ENCODE results near the gene FUT8. TPM values are rescaled to one million over a fixed set of nuclear protein-coding genes. Genes with fewer than 3 reads are reported as not detected.

Gene FUT8
- total and polyA plus RNA-seq, 8 donors: 5.8 to 42.6 (median 20.3) TPM

DNA sequence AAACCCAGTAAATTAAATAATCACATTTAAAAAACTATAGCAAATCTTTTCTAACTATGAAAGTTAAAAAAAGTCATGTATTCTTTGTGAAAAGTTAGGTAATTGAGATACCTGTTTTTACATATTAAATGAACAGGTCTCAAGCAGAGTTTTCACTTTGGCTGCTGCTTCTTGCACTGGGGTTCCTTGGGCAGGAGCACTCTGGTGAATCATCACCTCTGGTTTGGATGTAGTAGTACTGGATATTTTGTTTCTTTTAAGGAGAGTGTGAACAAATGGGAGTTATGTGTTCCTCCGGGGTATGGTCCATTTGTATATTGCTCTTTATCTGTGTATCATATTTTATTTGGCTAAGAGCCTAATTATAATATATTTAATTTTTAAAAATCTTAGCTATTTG, 82.7 kb downstream of the FUT8 start:
- Histone ChIP-seq H3K36me3 (no peaks in the 10 kb centered on the region), H3K27ac (no peak overlapping the region), H3K4me1 (peaks cover 0 to 16% (median 6%) of the 10 kb centered on the region in 3 donors), H3K4me3 (no peak overlapping the region), H3K9me3 (no peaks in the 10 kb centered on the region), H3K27me3 (no peaks in the 10 kb centered on the region)
- TF ChIP-seq, protein P1, sequence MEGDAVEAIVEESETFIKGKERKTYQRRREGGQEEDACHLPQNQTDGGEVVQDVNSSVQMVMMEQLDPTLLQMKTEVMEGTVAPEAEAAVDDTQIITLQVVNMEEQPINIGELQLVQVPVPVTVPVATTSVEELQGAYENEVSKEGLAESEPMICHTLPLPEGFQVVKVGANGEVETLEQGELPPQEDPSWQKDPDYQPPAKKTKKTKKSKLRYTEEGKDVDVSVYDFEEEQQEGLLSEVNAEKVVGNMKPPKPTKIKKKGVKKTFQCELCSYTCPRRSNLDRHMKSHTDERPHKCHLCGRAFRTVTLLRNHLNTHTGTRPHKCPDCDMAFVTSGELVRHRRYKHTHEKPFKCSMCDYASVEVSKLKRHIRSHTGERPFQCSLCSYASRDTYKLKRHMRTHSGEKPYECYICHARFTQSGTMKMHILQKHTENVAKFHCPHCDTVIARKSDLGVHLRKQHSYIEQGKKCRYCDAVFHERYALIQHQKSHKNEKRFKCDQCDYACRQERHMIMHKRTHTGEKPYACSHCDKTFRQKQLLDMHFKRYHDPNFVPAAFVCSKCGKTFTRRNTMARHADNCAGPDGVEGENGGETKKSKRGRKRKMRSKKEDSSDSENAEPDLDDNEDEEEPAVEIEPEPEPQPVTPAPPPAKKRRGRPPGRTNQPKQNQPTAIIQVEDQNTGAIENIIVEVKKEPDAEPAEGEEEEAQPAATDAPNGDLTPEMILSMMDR (IDR thresholded peaks at IDR 0.05): no peak
- 81 to 87% methylated on average over 1 of the region's 1 CpG for WGBS, 2 donors
- ATAC-seq (no peak), FAIRE-seq (no peak), DNase-seq (no peak)
- intact Hi-C loops (cut with DNase I): no loop called here

DNA sequence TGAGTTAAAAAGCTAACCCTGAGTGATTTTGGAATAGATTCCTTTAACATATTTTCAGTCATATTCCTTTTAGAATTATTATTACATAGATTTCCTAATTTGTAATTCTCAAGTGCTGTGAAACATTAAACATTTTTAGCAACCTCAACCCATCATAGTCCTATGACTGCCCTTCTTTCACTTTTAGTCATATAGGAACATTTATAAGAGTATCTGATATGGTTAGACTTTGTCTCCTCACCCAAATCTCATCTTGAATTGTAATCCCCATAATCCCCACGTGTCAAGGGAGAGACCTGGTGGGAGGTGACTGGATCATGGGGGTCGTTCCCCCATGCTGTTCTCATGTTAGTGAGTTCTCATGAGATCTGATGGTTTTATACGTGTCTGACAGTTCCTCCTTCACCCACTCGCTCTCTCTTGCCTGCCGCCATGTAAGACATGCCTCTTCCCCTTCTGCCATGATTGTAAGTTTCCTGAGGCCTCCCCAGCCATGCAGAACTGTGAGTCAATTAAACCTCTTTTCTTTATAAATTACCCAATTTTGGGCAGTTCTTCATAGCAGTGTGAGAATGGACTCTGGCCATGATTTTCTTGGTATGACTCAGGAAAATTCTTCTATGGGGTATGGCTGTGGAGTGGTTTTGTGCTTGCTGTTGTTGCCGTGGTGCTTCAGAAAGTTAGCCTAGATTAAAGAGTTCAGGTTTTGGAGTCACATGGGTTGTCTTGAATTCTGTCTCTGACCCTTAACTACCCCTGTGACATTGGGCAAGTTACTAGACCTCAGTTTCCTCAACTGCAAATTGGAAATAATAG, 83.9 kb downstream of the FUT8 start:
- 98 to 99% methylated on average over 6 of the region's 6 CpGs for WGBS, 2 donors
- ATAC-seq (no peak), FAIRE-seq (no peak), DNase-seq (no peak)
- intact Hi-C loops (cut with DNase I): no loop called here
- Histone ChIP-seq H3K4me3 (no peak overlapping the region), H3K4me1 (peaks cover 0 to 12% (median 0%) of the 10 kb centered on the region in 3 donors), H3K27ac (no peak overlapping the region), H3K27me3 (no peaks in the 10 kb centered on the region), H3K9me3 (no peaks in the 10 kb centered on the region), H3K36me3 (no peaks in the 10 kb centered on the region)
- TF ChIP-seq, protein P1 (IDR thresholded peaks at IDR 0.05): no peak

DNA sequence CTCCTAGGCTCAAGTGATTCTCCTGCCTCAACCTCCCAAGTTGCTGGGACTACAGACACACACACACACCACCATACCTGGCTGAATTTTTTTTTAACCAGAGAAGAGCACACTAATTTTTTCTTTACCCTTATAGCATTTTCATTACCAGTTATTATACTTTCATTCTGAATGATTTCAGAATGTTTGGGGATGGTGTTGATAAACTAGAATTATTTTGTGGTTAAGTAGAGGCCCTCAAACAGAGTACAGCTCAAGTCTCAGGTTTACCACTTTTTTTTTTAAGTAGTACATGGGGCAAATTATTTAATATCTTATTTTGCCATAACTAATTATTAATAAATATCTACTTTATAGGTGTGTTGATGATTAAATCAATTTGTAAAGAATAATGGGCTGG, 86.6 kb downstream of the FUT8 start:
- no peak overlapping the region for H3K27ac ChIP-seq
- intact Hi-C loops (cut with DNase I): no loop called here
- DNase-seq (no peak), FAIRE-seq (no peak), ATAC-seq (no peak)
- H3K4me1 ChIP-seq: peaks cover 0 to 4% (median 3%) of the 10 kb centered on the region in 3 donors
- no peaks in the 10 kb centered on the region for H3K36me3 ChIP-seq
- no peak overlapping the region for H3K4me3 ChIP-seq
- TF ChIP-seq, protein P1 (IDR thresholded peaks at IDR 0.05): no peak
- no peaks in the 10 kb centered on the region for H3K27me3 ChIP-seq
- H3K9me3 ChIP-seq: no peaks in the 10 kb centered on the region

DNA sequence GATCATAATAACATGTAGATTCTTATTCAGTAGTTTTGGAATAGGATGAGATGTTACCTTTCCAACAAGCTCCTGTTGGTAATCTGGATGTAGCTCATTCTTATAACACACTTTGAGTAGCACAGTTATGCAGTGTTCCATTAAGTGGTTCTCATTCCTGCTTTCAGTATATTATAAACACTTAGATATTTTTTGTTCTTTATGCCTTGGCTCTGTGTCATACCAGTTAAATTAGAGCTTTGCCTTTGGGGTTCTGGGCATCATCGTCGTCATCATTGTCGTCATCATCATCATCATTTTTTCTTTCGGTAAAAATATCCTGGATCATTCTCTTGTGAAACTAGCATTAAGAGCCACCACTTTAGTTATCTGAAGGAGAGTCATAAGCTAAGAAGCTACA, 87.5 kb downstream of the FUT8 start:
- WGBS, 2 donors: 98% methylated on average over 4 of the region's 4 CpGs
- Histone ChIP-seq H3K4me3 (no peak overlapping the region), H3K4me1 (peaks cover 0 to 6% (median 5%) of the 10 kb centered on the region in 3 donors), H3K27me3 (no peaks in the 10 kb centered on the region), H3K27ac (no peak overlapping the region), H3K36me3 (no peaks in the 10 kb centered on the region), H3K9me3 (no peaks in the 10 kb centered on the region)
- DNase-seq (no peak), ATAC-seq (no peak), FAIRE-seq (no peak)
- TF ChIP-seq, protein P1 (IDR thresholded peaks at IDR 0.05): no peak
- intact Hi-C loops (cut with DNase I): no loop called here

DNA sequence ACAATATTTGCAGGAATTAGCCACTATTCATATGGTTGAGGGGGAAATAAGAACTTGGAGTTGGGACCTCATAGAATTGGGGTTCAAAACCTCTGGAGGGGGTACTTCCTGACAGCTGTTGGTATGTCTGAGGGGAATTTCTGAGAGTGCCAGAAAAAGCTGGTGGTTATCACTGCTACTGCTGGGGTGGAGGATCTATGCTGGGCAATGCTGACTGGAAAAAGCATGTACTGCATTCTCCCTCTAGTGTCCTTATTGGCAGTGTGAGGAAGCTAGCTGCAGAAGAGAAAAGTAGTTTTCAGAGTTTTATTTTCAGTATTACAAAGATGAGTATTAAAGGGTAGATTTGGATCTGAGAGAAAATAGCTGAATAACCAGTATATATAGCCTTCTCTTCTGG, 88.8 kb downstream of the FUT8 start:
- Histone ChIP-seq H3K27me3 (no peaks in the 10 kb centered on the region), H3K36me3 (no peaks in the 10 kb centered on the region), H3K27ac (no peak overlapping the region), H3K4me1 (peaks cover 0 to 12% (median 9%) of the 10 kb centered on the region in 3 donors), H3K4me3 (no peak overlapping the region), H3K9me3 (no peaks in the 10 kb centered on the region)
- DNase-seq: no peak
- TF ChIP-seq, protein P1 (IDR thresholded peaks at IDR 0.05): no peak
- no peak for ATAC-seq
- intact Hi-C loops (cut with DNase I): no loop called here
- no peak for FAIRE-seq

All from pancreas (tissue), 10 donors.